Breast epithelium (tissue), 4 donors: ENCODE data around the gene KRTAP4-7. TPM values are rescaled to one million over a fixed set of nuclear protein-coding genes. Genes with fewer than 3 reads are reported as not detected.
"Not testable (repeated sequence)": the region's sequence is repeated elsewhere in the genome, so short reads cannot be mapped to it uniquely, and the experiment has no call there.

Experiments used
- DNase-seq, 2 donors: peaks; one replicate each; pipeline ENCODE4 v3.0.0-alpha.2; 2019; ENCODE audit warnings: low spot score in 2 of 2
- H3K27ac ChIP-seq, 2 donors: fragments of 200-600 bp; sonication (generic) in 1 of 2; one replicate each; pipeline ENCODE4 v1.5.1; 2016 to 2019; ENCODE audit warnings: mild to moderate bottlenecking in 1 of 2
- H3K27me3 ChIP-seq, 2 donors: fragments of 200-600 bp; sonication (generic) in 1 of 2; one replicate each; pipeline versions ENCODE4 v1.5.1 to v1.6.0; 2017 to 2019; ENCODE audit warnings: control low read depth in 1 of 2, mild to moderate bottlenecking in 1 of 2
- H3K36me3 ChIP-seq: fragments of 200-600 bp; one replicate; pipeline ENCODE4 v1.5.1; 2019
- H3K4me1 ChIP-seq, 2 donors: fragments of 200-600 bp; sonication (generic); one replicate each; pipeline ENCODE4 v1.5.1; 2016 to 2019; ENCODE audit warnings: control low read depth in 1 of 2
- H3K4me3 ChIP-seq, 3 donors: fragments of 200-600 bp; sonication (generic); 1 replicate in 2 of 3; 2 replicates in 1 of 3; pipeline ENCODE4 v1.5.1; 2016 to 2019; ENCODE audit warnings: mild to moderate bottlenecking in 3 of 3, moderate library complexity in 2 of 3
- H3K9me3 ChIP-seq, 2 donors: fragments of 200-600 bp; sonication (generic) in 1 of 2; one replicate each; pipeline ENCODE4 v1.5.1; 2016 to 2019; ENCODE audit warnings: control low read depth in 1 of 2
- CTCF ChIP-seq, 3 donors: fragments of 450-650 bp; IDR thresholded peaks; one replicate each; pipeline ENCODE4 v1.5.1; 2016 to 2017; ENCODE audit warnings: antibody characterized with exemption in 3 of 3, mild to moderate bottlenecking in 3 of 3, moderate library complexity in 3 of 3
- POLR2A ChIP-seq: fragments of 450-650 bp; IDR thresholded peaks from one replicate; pipeline ENCODE4 v1.6.1; 2016; ENCODE audit warnings: antibody characterized with exemption, mild to moderate bottlenecking, moderate library complexity
- POLR2AphosphoS5 ChIP-seq, 3 donors: sonication (generic); formaldehyde crosslinking; IDR thresholded peaks; one replicate each; pipeline ENCODE4 v1.6.1; 2017; ENCODE audit warnings: antibody characterized with exemption in 3 of 3
- intact Hi-C: fragments of 100-400 bp; cut with DNase I; formaldehyde crosslinking; loops from one replicate; pipeline ENCODE4 v1.15.1; 2023; ENCODE audit warnings: low total_unique reads
- total RNA-seq, 3 donors: library from RNA; depleted of rRNA; stranded (reverse); fragments of >200 nt; gene quantifications; one replicate each; pipeline ENCODE4 v1.1.0, GENCODE V29; 2016

Gene KRTAP4-7
- total RNA-seq, 3 donors from 2014 or later = not detected

GRCh38 chr17:41071606-41072360 lies 12.2 kb upstream of the KRTAP4-7 start:
- Histone ChIP-seq H3K27ac (no peak overlapping the region), H3K9me3 (no peaks in the 10 kb centered on the region), H3K36me3 (no peaks in the 10 kb centered on the region), H3K4me3 (no peak overlapping the region), H3K27me3 (no peaks in the 10 kb centered on the region), H3K4me1 (no peaks in the 10 kb centered on the region)
- TF ChIP-seq POLR2AphosphoS5 (IDR thresholded peaks at IDR 0.05) = no peak
- TF ChIP-seq POLR2A = no peak
- TF ChIP-seq CTCF (IDR thresholded peaks at IDR 0.05) = no peak
- intact Hi-C loops = no loop called here
- no peak for DNase-seq

- no peaks in the 10 kb centered on the region for H3K36me3 ChIP-seq
- intact Hi-C loops = no loop called here
- TF ChIP-seq POLR2A (no peak), POLR2AphosphoS5 (IDR thresholded peaks at IDR 0.05) (no peak), CTCF (IDR thresholded peaks at IDR 0.05) (no peak)
Measured at GRCh38 chr17:41073676-41074075, 10.3 kb upstream of the KRTAP4-7 start.

GRCh38 chr17:41076788-41077187 lies 7.2 kb upstream of the KRTAP4-7 start:
- Histone ChIP-seq H3K9me3 (no peaks in the 10 kb centered on the region), H3K27me3 (no peaks in the 10 kb centered on the region), H3K36me3 (no peaks in the 10 kb centered on the region), H3K4me3 (no peak overlapping the region), H3K4me1 (no peaks in the 10 kb centered on the region), H3K27ac (no peak overlapping the region)
- intact Hi-C loops = no loop called here
- no peak for DNase-seq
- TF ChIP-seq CTCF (IDR thresholded peaks at IDR 0.05) (no peak), POLR2AphosphoS5 (IDR thresholded peaks at IDR 0.05) (no peak), POLR2A (no peak)

More at GRCh38 chr17:41073676-41074075, 10.3 kb upstream of the KRTAP4-7 start:
- H3K27ac ChIP-seq = no peak overlapping the region
- H3K4me3 ChIP-seq = no peak overlapping the region
- no peak for DNase-seq
- no peaks in the 10 kb centered on the region for H3K27me3 ChIP-seq
- no peaks in the 10 kb centered on the region for H3K4me1 ChIP-seq
- H3K9me3 ChIP-seq = no peaks in the 10 kb centered on the region

- Histone ChIP-seq H3K4me1 (no peaks in the 10 kb centered on the region), H3K27me3 (no peaks in the 10 kb centered on the region), H3K27ac (no peak overlapping the region), H3K9me3 (no peaks in the 10 kb centered on the region), H3K4me3 (no peak overlapping the region), H3K36me3 (no peaks in the 10 kb centered on the region)
- intact Hi-C loops = no loop called here
- TF ChIP-seq POLR2AphosphoS5 (IDR thresholded peaks at IDR 0.05) (no peak), CTCF (IDR thresholded peaks at IDR 0.05) (no peak), POLR2A (no peak)
- no peak for DNase-seq
Measured at GRCh38 chr17:41082626-41083025, 1.3 kb upstream of the KRTAP4-7 start.

- H3K4me3 ChIP-seq, H3K9me3 ChIP-seq, H3K36me3 ChIP-seq, intact Hi-C loops, H3K27me3 ChIP-seq, H3K4me1 ChIP-seq, H3K27ac ChIP-seq, DNase-seq: not testable (repeated sequence)
Measured at GRCh38 chr17:41083427-41083826, 523 bp upstream of the KRTAP4-7 start.

- intact Hi-C loops, H3K27ac ChIP-seq, H3K36me3 ChIP-seq, H3K27me3 ChIP-seq, H3K4me1 ChIP-seq, H3K4me3 ChIP-seq, DNase-seq, H3K9me3 ChIP-seq: not testable (repeated sequence)
Measured at GRCh38 chr17:41088760-41089352, 4.9 kb downstream of the KRTAP4-7 start.
